Esophagus (tissue), 2 donors: Measurements from ENCODE around the gene DTHD1. TPM values are rescaled to one million over a fixed set of nuclear protein-coding genes. Genes with fewer than 3 reads are reported as not detected.

Experiments used
- H3K27ac ChIP-seq, 2 donors: one replicate each; pipeline ENCODE4 v1.5.1; 2013; ENCODE audit warnings: low read depth in 2 of 2, mild to moderate bottlenecking in 2 of 2, inconsistent platforms in 1 of 2, low read length in 1 of 2, moderate library complexity in 1 of 2
- H3K27me3 ChIP-seq, 2 donors: one replicate each; pipeline ENCODE4 v1.6.1; 2013; ENCODE audit warnings: low read length in 2 of 2, control low read depth in 1 of 2, mild to moderate bottlenecking in 1 of 2; ENCODE audit not compliant: insufficient read depth in 2 of 2, control insufficient read depth in 1 of 2
- H3K36me3 ChIP-seq, 2 donors: one replicate each; pipeline ENCODE4 v1.6.1; 2013; ENCODE audit warnings: low read length in 1 of 2; ENCODE audit not compliant: control insufficient read depth in 2 of 2, insufficient read depth in 2 of 2
- H3K4me1 ChIP-seq, 2 donors: one replicate each; pipeline ENCODE4 v1.6.1; 2013; ENCODE audit warnings: low read length in 1 of 2; ENCODE audit not compliant: control insufficient read depth in 2 of 2, insufficient read depth in 2 of 2
- H3K4me3 ChIP-seq, 2 donors: one replicate each; pipeline ENCODE4 v1.5.1; 2013; ENCODE audit warnings: low read length in 2 of 2, mild to moderate bottlenecking in 2 of 2, low read depth in 1 of 2, moderate library complexity in 1 of 2
- H3K9me3 ChIP-seq, 2 donors: one replicate each; pipeline ENCODE4 v1.6.1; 2013; ENCODE audit warnings: mild to moderate bottlenecking in 2 of 2, low read depth in 1 of 2, low read length in 1 of 2, moderate library complexity in 1 of 2; ENCODE audit not compliant: control insufficient read depth in 2 of 2, insufficient read depth in 1 of 2
- WGBS, 2 donors: extraction: QIAGEN DNeasy Blood & Tissue Kit; methylation state at CpG; one replicate each; pipeline ENCODE4 v1.1.7; 2013; 5-methylcytosine and 5-hydroxymethylcytosine counted together
- polyA plus RNA-seq, 2 donors: library from polyadenylated mRNA; stranded (reverse); fragments of 200-250 nt; gene quantifications; one replicate each; pipeline ENCODE4 v1.2.3, GENCODE V29; 2013
- donor health status: healthy with polysubstance abuse.
- donor health status: Bipolar disorder and iron deficiency.

Gene DTHD1
- polyA plus RNA-seq, 2 donors = 0.04 TPM

- no peak overlapping the region for H3K4me3 ChIP-seq
- H3K27me3 ChIP-seq = no peaks in the 10 kb centered on the region
- WGBS, 2 donors = 79% methylated on average over 4 of the region's 4 CpGs
- no peaks in the 10 kb centered on the region for H3K4me1 ChIP-seq
- H3K36me3 ChIP-seq = no peaks in the 10 kb centered on the region
- H3K27ac ChIP-seq = no peak overlapping the region
- no peaks in the 10 kb centered on the region for H3K9me3 ChIP-seq
Measured at GRCh38 chr4:36269101-36269500, 12.3 kb upstream of the DTHD1 start.

- WGBS, 2 donors = 75 to 78% methylated on average over 5 of the region's 5 CpGs
- Histone ChIP-seq H3K27me3 (no peaks in the 10 kb centered on the region), H3K4me3 (no peak overlapping the region), H3K36me3 (no peaks in the 10 kb centered on the region), H3K9me3 (no peaks in the 10 kb centered on the region), H3K27ac (no peak overlapping the region), H3K4me1 (no peaks in the 10 kb centered on the region)
Measured at GRCh38 chr4:36269533-36270173, 11.8 kb upstream of the DTHD1 start.

GRCh38 chr4:36273276-36273675, 8.1 kb upstream of the DTHD1 start:
- H3K4me3 ChIP-seq = no peak overlapping the region
- H3K4me1 ChIP-seq = no peaks in the 10 kb centered on the region
- H3K9me3 ChIP-seq = no peaks in the 10 kb centered on the region
- H3K27ac ChIP-seq = no peak overlapping the region
- H3K36me3 ChIP-seq = no peaks in the 10 kb centered on the region
- H3K27me3 ChIP-seq = no peaks in the 10 kb centered on the region
- WGBS, 2 donors = 73% methylated on average over 4 of the region's 4 CpGs

- no peaks in the 10 kb centered on the region for H3K36me3 ChIP-seq
- H3K27me3 ChIP-seq = no peaks in the 10 kb centered on the region
- no peak overlapping the region for H3K27ac ChIP-seq
- 71 to 80% methylated on average over 4 of the region's 4 CpGs for WGBS, 2 donors
- no peaks in the 10 kb centered on the region for H3K9me3 ChIP-seq
- H3K4me3 ChIP-seq = no peak overlapping the region
- H3K4me1 ChIP-seq = no peaks in the 10 kb centered on the region
Measured at GRCh38 chr4:36274158-36274557, 7.3 kb upstream of the DTHD1 start.

- no peak overlapping the region for H3K27ac ChIP-seq
- no peaks in the 10 kb centered on the region for H3K36me3 ChIP-seq
- WGBS, 2 donors = 81 to 82% methylated on average over 4 of the region's 4 CpGs
- H3K4me3 ChIP-seq = no peak overlapping the region
- H3K9me3 ChIP-seq = no peaks in the 10 kb centered on the region
- H3K27me3 ChIP-seq = no peaks in the 10 kb centered on the region
- H3K4me1 ChIP-seq = peaks cover 0 to 2% of the 10 kb centered on the region in 2 donors
Measured at GRCh38 chr4:36277533-36277932, 3.9 kb upstream of the DTHD1 start.

- Histone ChIP-seq H3K4me3 (no peak overlapping the region), H3K4me1 (peaks cover 0 to 2% of the 10 kb centered on the region in 2 donors), H3K36me3 (no peaks in the 10 kb centered on the region), H3K27me3 (no peaks in the 10 kb centered on the region), H3K27ac (no peak overlapping the region), H3K9me3 (no peaks in the 10 kb centered on the region)
- 44 to 64% methylated on average over 2 of the region's 2 CpGs for WGBS, 2 donors
Measured at GRCh38 chr4:36278789-36279188, 2.6 kb upstream of the DTHD1 start.

GRCh38 chr4:36280555-36280954, 861 bp upstream of the DTHD1 start:
- H3K4me1 ChIP-seq = peaks cover 0 to 2% of the 10 kb centered on the region in 2 donors
- no peak overlapping the region for H3K4me3 ChIP-seq
- no peaks in the 10 kb centered on the region for H3K36me3 ChIP-seq
- no peaks in the 10 kb centered on the region for H3K27me3 ChIP-seq
- H3K27ac ChIP-seq = peak overlapping the region; percentile 41 to 62
- no peaks in the 10 kb centered on the region for H3K9me3 ChIP-seq
- WGBS, 2 donors = 44 to 61% methylated on average over 4 of the region's 4 CpGs

- Histone ChIP-seq H3K4me3 (no peak overlapping the region), H3K27ac (no peak overlapping the region), H3K36me3 (no peaks in the 10 kb centered on the region), H3K9me3 (no peaks in the 10 kb centered on the region), H3K27me3 (no peaks in the 10 kb centered on the region), H3K4me1 (peaks cover 0 to 2% of the 10 kb centered on the region in 2 donors)
Measured at GRCh38 chr4:36282503-36283030, 1.2 kb downstream of the DTHD1 start.

GRCh38 chr4:36283912-36284465, 2.6 kb downstream of the DTHD1 start:
- 83 to 86% methylated on average over 2 of the region's 2 CpGs for WGBS, 2 donors
- Histone ChIP-seq H3K27ac (no peak overlapping the region), H3K27me3 (no peaks in the 10 kb centered on the region), H3K36me3 (no peaks in the 10 kb centered on the region), H3K9me3 (no peaks in the 10 kb centered on the region), H3K4me1 (peaks cover 0 to 2% of the 10 kb centered on the region in 2 donors), H3K4me3 (no peak overlapping the region)
